GM19023 (cell line): Measurements from ENCODE around the gene KCNAB3.

Experiments used
- ATAC-seq: cut with Tn5 transposase; IDR thresholded peaks from one replicate; pipeline ENCODE4 v1.9.1; 2021; ENCODE audit warnings: mild to moderate bottlenecking, moderate library complexity; ENCODE audit not compliant: unreplicated experiment

Gene KCNAB3

GRCh38 chr17:7903154-7904103 lies 26.2 kb downstream of the KCNAB3 start:
- no peak for ATAC-seq

GRCh38 chr17:7897773-7898172 lies 31.9 kb downstream of the KCNAB3 start:
- no peak for ATAC-seq

DNA sequence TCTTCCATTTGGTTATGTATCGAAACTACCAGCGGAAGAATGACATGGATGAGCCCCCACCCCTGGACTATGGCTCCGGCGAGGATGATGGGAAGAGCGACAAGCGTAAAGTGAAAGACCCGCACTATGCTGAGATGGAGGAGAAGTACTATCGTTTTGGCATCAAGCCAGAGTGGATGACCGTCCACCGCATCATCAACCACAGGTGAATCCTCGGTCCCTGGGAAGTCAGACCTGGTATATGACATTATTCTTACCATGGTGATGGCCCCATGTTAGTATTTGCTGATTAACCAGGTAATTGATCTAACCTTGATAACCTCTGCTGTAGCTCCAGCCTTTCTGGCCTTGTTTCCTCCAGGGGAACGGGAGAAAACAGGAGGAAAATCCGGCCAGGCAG lies 32.6 kb downstream of the KCNAB3 start:
- no peak for ATAC-seq

GRCh38 chr17:7894866-7895265 lies 34.8 kb downstream of the KCNAB3 start:
- ATAC-seq = no peak

- ATAC-seq = no peak
Observed at GRCh38 chr17:7894226-7894625, 35.4 kb downstream of the KCNAB3 start.

DNA sequence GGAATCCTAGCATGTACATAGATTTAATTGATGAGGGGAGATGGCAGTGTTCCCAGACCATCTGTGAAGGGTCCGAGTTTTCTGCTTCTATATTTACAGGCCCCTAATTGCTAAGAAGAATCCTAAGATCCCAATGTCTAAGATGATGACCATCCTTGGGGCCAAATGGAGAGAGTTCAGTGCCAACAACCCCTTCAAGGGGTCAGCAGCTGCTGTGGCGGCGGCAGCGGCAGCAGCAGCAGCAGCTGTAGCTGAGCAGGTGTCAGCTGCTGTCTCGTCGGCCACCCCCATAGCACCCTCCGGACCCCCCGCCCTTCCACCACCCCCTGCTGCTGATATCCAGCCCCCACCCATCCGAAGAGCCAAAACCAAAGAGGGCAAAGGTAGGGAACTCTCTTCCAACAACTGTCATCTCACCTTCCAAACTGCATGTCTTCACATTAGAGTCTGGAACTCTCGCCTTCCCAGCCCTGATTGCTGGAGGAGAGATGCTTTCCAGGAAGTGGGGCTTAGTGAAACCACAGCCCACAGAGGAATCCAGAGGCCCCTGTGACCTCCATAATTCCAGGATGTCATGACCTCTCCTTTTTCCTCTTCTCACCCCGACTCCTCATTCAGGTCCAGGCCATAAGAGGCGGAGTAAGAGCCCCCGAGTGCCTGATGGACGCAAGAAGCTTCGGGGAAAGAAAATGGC lies 36.3 kb downstream of the KCNAB3 start:
- ATAC-seq = no peak

DNA sequence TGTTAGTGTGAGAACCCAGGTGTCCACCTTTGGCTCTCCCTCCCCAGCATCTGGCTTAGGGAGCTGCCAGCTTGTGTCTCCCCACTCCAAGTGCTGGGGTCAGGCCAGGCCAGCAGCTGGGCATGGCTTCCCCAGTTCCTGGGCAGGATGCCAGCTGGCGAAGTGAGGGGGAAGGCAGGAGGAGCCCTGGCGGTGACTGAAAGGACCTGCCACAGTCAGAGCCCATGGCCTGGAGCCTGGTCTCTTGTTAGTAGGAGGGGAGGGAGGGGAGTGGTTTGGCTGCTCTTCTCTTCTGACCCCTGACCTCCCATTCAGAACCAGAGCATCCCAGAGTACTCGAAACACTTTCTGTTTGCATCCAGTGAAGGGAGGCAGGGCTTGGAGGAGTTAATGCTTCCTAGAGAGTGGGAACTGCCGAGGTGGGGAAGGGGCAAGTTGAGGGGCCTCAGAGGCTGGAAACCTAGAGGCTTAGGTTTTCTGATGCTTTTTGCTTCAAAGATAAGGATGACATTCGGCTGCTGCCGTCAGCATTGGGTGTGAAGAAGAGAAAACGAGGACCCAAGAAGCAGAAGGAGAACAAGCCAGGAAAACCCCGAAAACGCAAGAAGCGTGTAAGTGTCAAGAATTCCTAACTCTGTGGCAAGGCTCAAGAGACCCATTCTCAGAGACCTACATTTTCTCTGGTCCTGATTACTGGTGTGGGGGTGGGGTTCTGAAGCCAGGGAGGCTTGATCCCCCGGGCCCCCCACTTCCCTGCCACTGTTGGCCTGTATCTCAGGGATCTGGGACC lies 40.3 kb downstream of the KCNAB3 start:
- no peak for ATAC-seq

GRCh38 chr17:7888184-7888920 lies 41.3 kb downstream of the KCNAB3 start, which contains the start of gene CHD3:
TSS of gene CHD3 (plus strand) at chr17:7888789. CDS start at chr17:7889001, 212 bp downstream.
- ATAC-seq = no peak

DNA sequence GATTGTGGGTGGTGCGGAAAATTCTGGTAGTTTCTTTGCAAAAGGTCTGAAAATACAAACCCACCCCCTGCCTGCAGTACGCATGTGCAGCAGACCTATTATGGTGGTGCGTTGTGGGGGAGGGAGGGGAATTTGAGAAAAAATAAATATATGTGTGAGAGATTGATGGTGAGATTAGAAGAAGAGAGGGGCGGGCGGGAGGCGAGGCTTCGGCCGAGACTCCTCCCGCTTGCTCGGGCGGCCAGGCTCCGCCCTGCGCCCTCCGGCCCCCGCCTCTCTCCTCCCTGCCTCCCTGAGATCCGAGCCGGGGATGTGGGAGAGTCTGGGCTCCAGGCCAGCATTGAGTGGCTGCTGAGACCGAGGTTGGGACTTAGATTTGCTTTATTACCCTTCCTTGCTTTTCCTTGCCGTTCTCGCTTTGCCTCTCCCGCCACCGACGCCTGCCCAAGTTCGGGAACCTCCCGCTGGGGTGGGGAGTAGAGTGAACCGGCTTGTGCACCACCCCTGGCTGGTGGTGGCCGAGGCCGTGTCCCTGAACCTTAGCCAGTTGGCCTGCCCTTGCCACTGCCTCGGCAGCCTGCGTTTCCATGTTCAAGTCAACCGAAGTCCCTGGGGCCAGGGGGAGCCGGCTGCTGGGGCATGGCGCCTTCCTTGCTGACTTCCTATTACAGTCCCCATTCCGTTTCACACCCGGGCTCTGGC lies 42.0 kb downstream of the KCNAB3 start:
- no peak for ATAC-seq

- no peak for ATAC-seq
Observed at GRCh38 chr17:7887038-7887481, 42.6 kb downstream of the KCNAB3 start.

GRCh38 chr17:7886227-7887037 lies 43.2 kb downstream of the KCNAB3 start:
- ATAC-seq = no peak

- ATAC-seq = no peak
Observed at GRCh38 chr17:7885367-7886226, 44.1 kb downstream of the KCNAB3 start.

- no peak for ATAC-seq
Observed at GRCh38 chr17:7884581-7885366, 44.9 kb downstream of the KCNAB3 start.

DNA sequence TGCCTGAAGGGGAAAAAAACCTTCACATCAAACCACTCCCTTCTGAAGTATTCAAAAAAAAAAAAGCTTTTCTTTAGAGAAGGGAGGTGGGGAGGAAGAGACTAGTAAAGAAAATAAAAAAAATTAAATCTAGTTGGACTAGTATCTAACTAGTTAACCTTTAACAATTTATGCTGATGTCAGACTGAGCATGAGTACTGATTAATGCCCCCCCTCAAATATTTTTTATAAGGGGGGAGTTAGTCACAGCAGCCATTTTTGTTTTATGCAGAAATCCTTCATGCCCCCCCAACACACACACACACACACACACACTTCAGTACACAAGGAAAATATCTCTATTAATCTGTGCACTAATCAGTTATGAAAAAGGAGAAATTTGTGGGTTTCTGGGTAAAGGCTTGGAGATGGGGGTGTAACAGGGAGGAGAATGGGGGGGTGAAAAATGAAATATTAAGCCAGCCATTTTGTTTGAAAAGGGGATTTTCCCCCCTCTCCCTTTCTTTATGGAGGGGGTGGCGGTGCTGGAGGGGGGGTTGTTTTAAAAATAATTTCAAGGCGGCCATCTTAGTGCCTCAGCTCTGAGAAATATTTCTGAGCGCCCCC lies 45.8 kb downstream of the KCNAB3 start:
- ATAC-seq = no peak

DNA sequence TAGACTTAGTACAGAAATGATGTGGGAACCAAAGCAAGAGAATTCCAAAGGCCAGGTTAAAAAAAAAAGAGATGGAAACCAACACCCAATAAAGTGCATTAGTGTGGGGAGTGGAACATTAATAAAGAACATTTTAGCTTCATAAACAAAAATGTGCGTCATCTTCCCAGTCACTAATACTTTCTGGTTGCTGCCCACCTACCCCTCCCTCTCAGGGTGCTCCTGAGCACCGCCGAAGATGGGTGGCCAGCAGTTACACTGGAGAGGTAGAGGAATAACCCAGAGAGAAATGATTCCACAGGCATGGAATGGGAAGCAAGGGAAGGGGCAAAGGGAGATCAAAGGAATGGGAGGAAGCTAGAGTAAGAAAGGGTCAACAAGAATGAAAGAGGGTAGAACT lies 47.0 kb downstream of the KCNAB3 start:
- no peak for ATAC-seq

DNA sequence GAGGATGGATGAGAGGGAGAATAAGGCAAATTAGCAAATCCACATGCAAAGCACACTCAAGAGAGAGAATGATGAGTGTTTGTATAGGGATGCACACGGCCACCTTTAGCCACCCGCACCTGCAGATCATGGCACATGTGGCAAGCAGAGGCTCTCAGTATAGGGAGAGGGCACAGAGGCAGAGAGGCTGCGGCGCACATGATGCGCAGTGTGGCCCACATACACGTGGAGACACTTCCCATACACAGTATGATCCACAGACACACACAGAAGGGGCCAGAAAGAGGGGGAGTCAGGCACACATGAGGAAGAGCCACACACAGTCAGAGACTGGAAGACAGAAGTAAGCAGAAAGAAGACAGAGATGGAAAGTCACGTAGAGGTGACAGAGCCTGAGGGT lies 47.6 kb downstream of the KCNAB3 start:
- no peak for ATAC-seq
